ENCODE measurements around the gene TRMT44.

DNA sequence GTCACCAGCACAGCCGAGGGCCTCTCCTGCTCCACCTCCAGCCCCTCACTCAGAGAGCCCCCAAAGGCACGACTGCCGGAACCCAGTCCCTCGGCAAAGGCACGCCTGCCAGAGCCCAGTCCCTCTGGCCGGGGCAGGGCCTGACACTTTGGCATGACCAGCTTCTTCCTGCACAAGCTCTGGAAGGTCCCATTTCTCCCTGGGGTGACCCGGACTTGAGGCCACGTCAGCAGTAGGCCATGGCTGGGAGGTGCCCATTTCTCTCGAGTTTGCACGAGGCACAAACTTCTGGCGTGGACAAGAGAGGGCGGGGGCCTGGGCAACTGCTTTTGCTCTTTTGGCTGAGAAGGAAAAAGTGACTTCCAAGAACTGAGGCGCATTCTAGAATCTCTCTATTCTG is 77.4 kb downstream of the TRMT44 start:
- TF ChIP-seq, protein P1, sequence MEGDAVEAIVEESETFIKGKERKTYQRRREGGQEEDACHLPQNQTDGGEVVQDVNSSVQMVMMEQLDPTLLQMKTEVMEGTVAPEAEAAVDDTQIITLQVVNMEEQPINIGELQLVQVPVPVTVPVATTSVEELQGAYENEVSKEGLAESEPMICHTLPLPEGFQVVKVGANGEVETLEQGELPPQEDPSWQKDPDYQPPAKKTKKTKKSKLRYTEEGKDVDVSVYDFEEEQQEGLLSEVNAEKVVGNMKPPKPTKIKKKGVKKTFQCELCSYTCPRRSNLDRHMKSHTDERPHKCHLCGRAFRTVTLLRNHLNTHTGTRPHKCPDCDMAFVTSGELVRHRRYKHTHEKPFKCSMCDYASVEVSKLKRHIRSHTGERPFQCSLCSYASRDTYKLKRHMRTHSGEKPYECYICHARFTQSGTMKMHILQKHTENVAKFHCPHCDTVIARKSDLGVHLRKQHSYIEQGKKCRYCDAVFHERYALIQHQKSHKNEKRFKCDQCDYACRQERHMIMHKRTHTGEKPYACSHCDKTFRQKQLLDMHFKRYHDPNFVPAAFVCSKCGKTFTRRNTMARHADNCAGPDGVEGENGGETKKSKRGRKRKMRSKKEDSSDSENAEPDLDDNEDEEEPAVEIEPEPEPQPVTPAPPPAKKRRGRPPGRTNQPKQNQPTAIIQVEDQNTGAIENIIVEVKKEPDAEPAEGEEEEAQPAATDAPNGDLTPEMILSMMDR (conservative IDR thresholded peaks at IDR 0.05; ENCODE audit: low read depth, low read length): no peak
- no peak for TF ChIP-seq EZH2 (IDR thresholded peaks at IDR 0.05; ENCODE audit: borderline replicate concordance, low read depth, low read length, poor library complexity, severe bottlenecking)

All from A673 (cell line).